Ovary (tissue), 9 donors: ENCODE measurements around the gene BRICD5. TPM values are rescaled to one million over a fixed set of nuclear protein-coding genes. Genes with fewer than 3 reads are reported as not detected.

Experiments used
- DNase-seq, 5 donors: peaks; one replicate each; pipeline ENCODE4 v3.0.0-alpha.2; 2019 to 2020
- H3K27ac ChIP-seq, 2 donors: fragments of 200-600 bp; one replicate each; pipeline versions ENCODE4 v1.5.1 to v1.8.0; 2019 to 2022
- H3K27me3 ChIP-seq: fragments of 200-600 bp; one replicate; pipeline ENCODE4 v1.8.0; 2022
- H3K36me3 ChIP-seq: fragments of 200-600 bp; sonication (generic); one replicate; pipeline ENCODE4 v1.5.1; 2019
- H3K4me1 ChIP-seq: one replicate; pipeline ENCODE4 v1.8.1; 2013; ENCODE audit warnings: mild to moderate bottlenecking, moderate library complexity; ENCODE audit not compliant: insufficient read depth
- H3K4me3 ChIP-seq: fragments of 200-600 bp; sonication (generic); one replicate; pipeline ENCODE4 v1.5.1; 2017
- H3K9me3 ChIP-seq, 2 donors: fragments of 200-600 bp in 1 of 2; sonication (generic) in 1 of 2; one replicate each; pipeline versions ENCODE4 v1.5.1 to v1.8.1; 2013 to 2019; ENCODE audit warnings: mild to moderate bottlenecking in 1 of 2, moderate library complexity in 1 of 2
- EP300 ChIP-seq: sonication (generic); formaldehyde crosslinking; IDR thresholded peaks from one replicate; pipeline ENCODE4 v1.6.1; 2017; ENCODE audit warnings: antibody characterized with exemption
- POLR2A ChIP-seq: fragments of 450-650 bp; IDR thresholded peaks from one replicate; pipeline ENCODE4 v1.6.1; 2017; ENCODE audit warnings: antibody characterized with exemption, mild to moderate bottlenecking, moderate library complexity
- WGBS, 3 donors: extraction: QIAGEN DNeasy Blood & Tissue Kit in 1 of 3; methylation state at CpG; one replicate each; pipeline versions ENCODE4 v1.1.5 to v1.1.7; 2013 to 2017; 5-methylcytosine and 5-hydroxymethylcytosine counted together
- intact Hi-C, 4 donors: fragments of 100-400 bp; cut with DNase I; formaldehyde crosslinking; loops; one replicate each; pipeline versions ENCODE4 v1.11.0 to v1.15.1; 2022 to 2023
- polyA plus RNA-seq, 2 donors: library from polyadenylated mRNA; stranded (reverse); fragments of 200-250 nt in 1 of 2; fragments of 350-450 nt in 1 of 2; fragmentation: Illumina TruSeq in 1 of 2; extraction: RNeasy Lipid Tissue Mini Kit (QIAGEN cat#74804) in 1 of 2; gene quantifications; one replicate each; pipeline ENCODE4 v1.2.3, GENCODE V29; 2013 to 2014
- total RNA-seq, 7 donors: library from RNA; depleted of rRNA in 2 of 7; stranded (reverse); fragments of >200 nt in 2 of 7; fragmentation: NEBNext Ultra II Directional in 3 of 7; extraction: Animal tissue kit (Norgen Biotek cat#: 25700) in 3 of 7; gene quantifications; one replicate each; pipeline versions ENCODE4 v1.1.0 to v1.2.4, GENCODE V29; 2016 to 2023
- TF ChIP-seq, protein P1 (sequence below), 3 donors: fragments of 450-650 bp in 2 of 3; fragments of 200-600 bp in 1 of 3; IDR thresholded peaks; one replicate each; pipeline versions ENCODE4 v1.5.1 to v1.8.0; 2016 to 2022; ENCODE audit warnings: antibody characterized with exemption in 3 of 3, mild to moderate bottlenecking in 1 of 3
- donor health status: DM: no; HTN: no; CAD: no; lungs with moderate emphysema.
- donor health status: DM: no; HTN: no; CAD: no.
- donor health status: Bipolar disorder and iron deficiency.
- donor health status: DM: yes; HTN: yes; CAD: no.
- donor health status: DM: no; HTN: no; CAD: no.
- donor health status: DM: yes; HTN: yes; CAD: no.

Gene BRICD5
- total and polyA plus RNA-seq, 9 donors, result 0.37 to 8.3 (median 6.2) TPM

DNA sequence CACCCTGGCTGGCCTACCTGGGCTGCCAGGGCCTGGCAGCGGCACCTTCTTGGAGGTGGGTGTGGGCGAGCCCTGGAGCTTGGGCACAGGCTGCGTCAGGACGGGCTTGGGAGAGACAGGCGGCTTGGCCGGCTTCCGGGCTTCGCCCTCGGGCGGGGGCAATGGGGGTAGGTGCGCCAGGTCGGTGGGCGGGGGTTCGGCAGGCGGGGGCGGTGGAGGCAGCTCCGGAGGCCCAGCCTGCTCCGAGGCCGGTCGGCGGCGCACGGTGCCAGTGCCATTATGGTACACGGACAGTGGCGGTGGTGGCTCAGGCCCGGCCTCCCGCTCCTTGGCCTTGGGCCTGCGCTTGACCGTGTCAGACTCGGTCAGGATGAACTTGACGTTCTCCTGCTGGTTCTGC, 31.1 kb downstream of the BRICD5 start:
- 92 to 94% (median 92%) methylated on average over 20 to 31 of the region's 31 CpGs for WGBS, 3 donors
- no peaks in the 10 kb centered on the region for H3K27me3 ChIP-seq
- H3K9me3 ChIP-seq, result no peaks in the 10 kb centered on the region
- H3K36me3 ChIP-seq, result no peaks in the 10 kb centered on the region
- no peak for TF ChIP-seq EP300
- TF ChIP-seq, protein P1, sequence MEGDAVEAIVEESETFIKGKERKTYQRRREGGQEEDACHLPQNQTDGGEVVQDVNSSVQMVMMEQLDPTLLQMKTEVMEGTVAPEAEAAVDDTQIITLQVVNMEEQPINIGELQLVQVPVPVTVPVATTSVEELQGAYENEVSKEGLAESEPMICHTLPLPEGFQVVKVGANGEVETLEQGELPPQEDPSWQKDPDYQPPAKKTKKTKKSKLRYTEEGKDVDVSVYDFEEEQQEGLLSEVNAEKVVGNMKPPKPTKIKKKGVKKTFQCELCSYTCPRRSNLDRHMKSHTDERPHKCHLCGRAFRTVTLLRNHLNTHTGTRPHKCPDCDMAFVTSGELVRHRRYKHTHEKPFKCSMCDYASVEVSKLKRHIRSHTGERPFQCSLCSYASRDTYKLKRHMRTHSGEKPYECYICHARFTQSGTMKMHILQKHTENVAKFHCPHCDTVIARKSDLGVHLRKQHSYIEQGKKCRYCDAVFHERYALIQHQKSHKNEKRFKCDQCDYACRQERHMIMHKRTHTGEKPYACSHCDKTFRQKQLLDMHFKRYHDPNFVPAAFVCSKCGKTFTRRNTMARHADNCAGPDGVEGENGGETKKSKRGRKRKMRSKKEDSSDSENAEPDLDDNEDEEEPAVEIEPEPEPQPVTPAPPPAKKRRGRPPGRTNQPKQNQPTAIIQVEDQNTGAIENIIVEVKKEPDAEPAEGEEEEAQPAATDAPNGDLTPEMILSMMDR (IDR thresholded peaks at IDR 0.05), result no peak
- no peak for TF ChIP-seq POLR2A
- no peak overlapping the region for H3K4me3 ChIP-seq
- DNase-seq, result no peak
- H3K4me1 ChIP-seq, result no peaks in the 10 kb centered on the region
- intact Hi-C loops, result no loop called here
- no peak overlapping the region for H3K27ac ChIP-seq

DNA sequence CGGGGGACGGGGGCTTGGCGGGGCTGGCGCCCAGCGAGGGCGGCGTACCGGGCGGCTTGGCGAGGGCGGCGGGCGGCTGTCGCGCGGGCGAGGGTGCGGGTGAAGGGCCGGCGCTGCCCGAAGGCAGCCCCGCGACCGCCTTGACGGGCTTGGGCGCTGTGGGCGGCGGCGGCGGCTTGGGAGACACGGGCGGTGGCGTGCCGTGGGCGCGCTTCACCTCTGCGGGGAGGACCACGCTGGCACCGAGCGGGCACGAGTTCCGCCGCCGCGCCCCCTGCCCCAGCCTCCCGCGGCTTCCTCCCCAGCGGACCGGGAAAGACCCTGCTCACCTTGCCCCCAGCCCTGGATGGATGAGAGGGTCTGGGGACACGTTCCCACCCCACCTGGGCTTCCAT, 31.6 kb downstream of the BRICD5 start:
- TF ChIP-seq EP300 (no peak), POLR2A (no peak)
- TF ChIP-seq, protein P1 (IDR thresholded peaks at IDR 0.05), result no peak
- DNase-seq, result no peak
- Histone ChIP-seq H3K27ac (no peak overlapping the region), H3K4me3 (no peak overlapping the region), H3K4me1 (no peaks in the 10 kb centered on the region), H3K36me3 (no peaks in the 10 kb centered on the region), H3K9me3 (no peaks in the 10 kb centered on the region), H3K27me3 (no peaks in the 10 kb centered on the region)
- 37 to 49% (median 39%) methylated on average over 20 to 50 of the region's 50 CpGs for WGBS, 3 donors
- intact Hi-C loops, result no loop called here

DNA sequence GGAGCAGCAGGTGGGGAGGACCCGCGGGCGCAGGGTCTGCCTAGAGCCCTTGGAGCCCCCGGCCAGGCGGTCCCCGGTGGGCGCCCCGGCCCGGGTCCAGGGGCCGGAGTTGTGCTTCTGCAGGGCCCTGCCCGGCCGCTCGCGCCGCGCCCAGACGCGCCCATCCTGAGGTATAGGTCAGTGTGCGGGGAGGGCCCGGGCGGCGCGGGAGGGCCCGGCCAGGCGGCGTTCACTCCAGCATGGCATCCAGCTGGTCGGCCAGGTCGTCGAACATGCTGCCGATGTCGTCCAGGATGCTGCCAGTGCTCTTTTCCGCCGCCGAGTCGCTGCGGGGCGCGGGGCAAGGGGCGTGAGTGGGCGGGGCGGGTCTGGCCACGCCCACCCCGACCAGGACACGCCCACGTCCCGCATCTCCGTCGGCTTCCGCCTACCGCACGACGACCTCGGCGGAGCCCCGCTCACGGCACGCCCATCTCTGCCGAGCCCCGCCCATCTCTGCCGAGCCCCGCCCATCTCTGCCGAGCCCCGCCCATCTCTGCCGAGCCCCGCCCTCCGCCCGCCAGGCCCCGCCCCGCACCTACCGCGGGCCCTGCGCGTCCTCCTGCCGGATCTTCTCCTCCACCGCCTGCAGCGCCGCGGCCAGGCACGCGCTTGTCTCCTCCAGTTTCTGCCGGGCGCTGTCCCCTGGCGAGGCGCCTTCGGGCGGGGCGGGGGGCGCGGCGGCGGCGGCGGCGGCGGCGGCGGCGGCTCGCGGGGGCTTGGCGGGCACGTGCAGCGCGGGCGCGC, 32.1 kb downstream of the BRICD5 start:
- no peak overlapping the region for H3K27ac ChIP-seq
- DNase-seq, result no peak
- no peak overlapping the region for H3K4me3 ChIP-seq
- no peaks in the 10 kb centered on the region for H3K27me3 ChIP-seq
- WGBS, 3 donors, result 30 to 79% (median 36%) methylated on average over 24 to 106 of the region's 106 CpGs
- H3K9me3 ChIP-seq, result no peaks in the 10 kb centered on the region
- intact Hi-C loops, result no loop called here
- no peaks in the 10 kb centered on the region for H3K4me1 ChIP-seq
- TF ChIP-seq, protein P1 (IDR thresholded peaks at IDR 0.05), result no peak
- no peaks in the 10 kb centered on the region for H3K36me3 ChIP-seq

DNA sequence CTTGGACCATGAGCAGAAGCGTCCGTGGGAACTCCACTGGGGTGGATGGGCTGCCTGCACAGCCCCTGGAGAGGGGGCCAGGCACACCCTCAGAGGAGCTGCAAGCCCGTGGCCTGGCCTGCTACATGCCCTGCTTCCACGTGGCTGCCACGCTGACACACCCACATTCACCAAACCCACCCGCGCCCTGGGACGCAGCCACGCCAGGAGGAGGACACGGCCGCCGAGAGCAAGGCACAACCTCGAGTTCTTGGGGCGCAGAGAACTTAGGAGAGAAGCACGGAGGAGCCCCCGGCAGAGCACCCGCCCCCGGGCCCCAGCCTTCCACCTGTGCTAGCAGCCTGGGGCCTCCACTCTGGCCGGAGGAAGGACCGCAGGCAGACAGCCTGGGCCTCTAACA, 33.1 kb downstream of the BRICD5 start:
- DNase-seq, result no peak
- no peaks in the 10 kb centered on the region for H3K4me1 ChIP-seq
- intact Hi-C loops, result no loop called here
- no peaks in the 10 kb centered on the region for H3K9me3 ChIP-seq
- 85 to 90% (median 88%) methylated on average over 20 of the region's 20 CpGs for WGBS, 3 donors
- H3K36me3 ChIP-seq, result no peaks in the 10 kb centered on the region
- no peak for TF ChIP-seq EP300
- TF ChIP-seq, protein P1 (IDR thresholded peaks at IDR 0.05), result no peak
- no peak for TF ChIP-seq POLR2A
- H3K4me3 ChIP-seq, result no peak overlapping the region
- no peak overlapping the region for H3K27ac ChIP-seq
- no peaks in the 10 kb centered on the region for H3K27me3 ChIP-seq
